Measurements from ENCODE around the gene SLC16A7.

The SLC16A7 gene

DNA sequence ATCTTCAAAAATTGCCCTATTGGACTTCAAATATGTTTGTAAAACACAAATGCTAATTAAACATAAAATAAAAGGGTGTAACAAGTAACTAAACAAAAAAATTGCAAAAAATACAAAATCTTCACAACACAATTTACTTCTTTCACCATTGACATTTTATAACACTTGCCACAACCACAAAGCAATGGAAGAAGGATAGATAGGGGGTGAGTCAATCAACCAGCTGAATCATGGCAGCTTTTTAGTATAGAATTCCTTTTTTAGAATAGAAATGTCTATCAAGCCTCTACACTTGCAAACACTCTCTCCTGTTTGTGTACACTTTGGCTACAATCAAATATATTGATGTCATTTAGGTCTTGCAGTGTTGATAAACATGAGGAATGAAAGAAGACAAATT is 232.7 kb downstream of the SLC16A7 start:
- TF ChIP-seq, protein P1, sequence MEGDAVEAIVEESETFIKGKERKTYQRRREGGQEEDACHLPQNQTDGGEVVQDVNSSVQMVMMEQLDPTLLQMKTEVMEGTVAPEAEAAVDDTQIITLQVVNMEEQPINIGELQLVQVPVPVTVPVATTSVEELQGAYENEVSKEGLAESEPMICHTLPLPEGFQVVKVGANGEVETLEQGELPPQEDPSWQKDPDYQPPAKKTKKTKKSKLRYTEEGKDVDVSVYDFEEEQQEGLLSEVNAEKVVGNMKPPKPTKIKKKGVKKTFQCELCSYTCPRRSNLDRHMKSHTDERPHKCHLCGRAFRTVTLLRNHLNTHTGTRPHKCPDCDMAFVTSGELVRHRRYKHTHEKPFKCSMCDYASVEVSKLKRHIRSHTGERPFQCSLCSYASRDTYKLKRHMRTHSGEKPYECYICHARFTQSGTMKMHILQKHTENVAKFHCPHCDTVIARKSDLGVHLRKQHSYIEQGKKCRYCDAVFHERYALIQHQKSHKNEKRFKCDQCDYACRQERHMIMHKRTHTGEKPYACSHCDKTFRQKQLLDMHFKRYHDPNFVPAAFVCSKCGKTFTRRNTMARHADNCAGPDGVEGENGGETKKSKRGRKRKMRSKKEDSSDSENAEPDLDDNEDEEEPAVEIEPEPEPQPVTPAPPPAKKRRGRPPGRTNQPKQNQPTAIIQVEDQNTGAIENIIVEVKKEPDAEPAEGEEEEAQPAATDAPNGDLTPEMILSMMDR (IDR thresholded peaks at IDR 0.05; ENCODE audit: borderline replicate concordance, insufficient read depth, low read depth, low read length), result no peak
- no peak overlapping the region for H3K4me3 ChIP-seq (ENCODE audit: low read depth, low read length)

DNA sequence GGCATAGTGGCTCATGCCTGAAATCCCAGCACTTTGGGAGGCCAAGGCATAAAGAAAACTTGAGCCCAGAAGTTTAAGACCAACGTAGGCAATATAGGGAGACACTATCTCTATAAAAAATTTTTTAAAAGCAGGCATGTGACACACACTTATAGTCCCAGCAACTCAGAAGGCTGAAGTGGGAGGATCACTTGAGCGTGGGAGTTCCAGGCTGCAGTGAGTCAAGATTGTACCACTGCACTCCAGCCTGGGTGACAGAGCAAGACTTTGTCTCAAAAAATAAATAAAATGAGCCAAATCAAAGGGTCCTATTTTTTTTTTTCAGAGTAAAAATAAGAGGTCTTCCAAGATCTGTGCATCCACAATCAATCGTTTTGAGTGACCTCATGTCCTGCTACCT is 237.6 kb downstream of the SLC16A7 start:
- TF ChIP-seq, protein P1 (IDR thresholded peaks at IDR 0.05; ENCODE audit: borderline replicate concordance, insufficient read depth, low read depth, low read length), result no peak
- H3K4me3 ChIP-seq (ENCODE audit: low read depth, low read length), result no peak overlapping the region

DNA sequence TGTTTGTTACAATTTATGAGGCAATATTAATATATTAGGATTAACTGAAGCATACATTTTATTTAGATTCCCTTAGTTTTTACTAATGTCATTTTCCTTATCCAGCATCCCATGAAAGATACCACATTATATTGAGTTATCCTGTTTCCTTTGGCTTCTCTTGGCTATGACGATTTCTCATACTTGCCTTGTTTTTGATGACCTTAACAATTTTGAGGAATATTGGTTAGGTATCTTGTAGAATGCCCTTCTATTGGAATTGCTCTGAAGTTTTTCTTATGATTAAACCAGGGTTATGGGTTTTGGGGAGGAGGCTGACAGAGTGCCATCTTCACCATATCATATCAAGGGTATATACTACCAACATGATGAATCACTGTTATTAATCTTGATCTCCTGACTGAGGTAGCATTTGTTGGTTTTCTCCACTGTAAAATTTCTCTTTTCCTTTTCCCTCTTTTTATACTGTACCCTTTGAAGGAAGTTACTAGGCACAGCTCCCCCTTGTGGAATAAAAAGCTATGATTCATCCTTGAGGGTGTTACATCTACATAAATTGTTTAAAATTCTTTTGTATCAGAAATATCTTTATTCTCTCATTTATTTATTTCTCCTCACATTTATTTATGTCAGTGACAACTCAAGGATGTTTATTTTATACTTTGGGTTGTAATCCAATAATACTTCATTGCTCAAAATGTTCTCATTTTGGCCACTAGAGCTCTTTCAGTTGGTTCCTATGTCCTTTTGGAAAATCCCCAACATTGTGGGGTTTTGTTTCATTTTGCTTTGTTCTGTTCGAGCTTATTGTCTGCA is 239.0 kb downstream of the SLC16A7 start:
- H3K4me3 ChIP-seq (ENCODE audit: low read depth, low read length), result no peak overlapping the region
- TF ChIP-seq, protein P1 (IDR thresholded peaks at IDR 0.05; ENCODE audit: borderline replicate concordance, insufficient read depth, low read depth, low read length), result no peak

Measured in GM12875 (cell line).